Neural cell (in vitro differentiated cells): ENCODE data around the gene TMEM143. TPM values are rescaled to one million over a fixed set of nuclear protein-coding genes. Genes with fewer than 3 reads are reported as not detected.
A peak's percentile ranks its signal among the peaks of the same experiment; 100 is the strongest.

Experiments used
- H2AFZ ChIP-seq: fragments of 200-600, 300-800 bp; sonication (generic), shearing (Covaris generic); 2 replicates; pipeline ENCODE4 v1.6.0; 2014; ENCODE audit warnings: low read depth, mild to moderate bottlenecking, antibody characterized with exemption, low read length, moderate library complexity
- H3F3A ChIP-seq: fragments of 200-600 bp; shearing (Covaris generic); 2 replicates; pipeline ENCODE4 v1.6.1; 2016; ENCODE audit warnings: mild to moderate bottlenecking, moderate library complexity, mixed read lengths, antibody characterized with exemption, low read length; ENCODE audit not compliant: insufficient read depth, poor library complexity, severe bottlenecking
- H3K27ac ChIP-seq: fragments of 200-600, 300-800 bp; sonication (generic), shearing (Covaris generic); 2 replicates; pipeline ENCODE4 v1.5.1; 2014; ENCODE audit warnings: mild to moderate bottlenecking, low read length, moderate library complexity
- H3K27me3 ChIP-seq: fragments of 300-800, 200-600 bp; sonication (generic), shearing (Covaris generic); 2 replicates; pipeline ENCODE4 v1.6.0; 2014; ENCODE audit warnings: mild to moderate bottlenecking, low read depth, low read length, moderate library complexity; ENCODE audit not compliant: insufficient read depth
- H3K36me3 ChIP-seq: fragments of 300-800, 200-600 bp; sonication (generic), shearing (Covaris generic); 2 replicates; pipeline ENCODE4 v1.5.1; 2014; ENCODE audit warnings: mild to moderate bottlenecking, antibody characterized with exemption, low read length, moderate library complexity; ENCODE audit not compliant: insufficient read depth
- H3K4me2 ChIP-seq: fragments of 300-800, 200-600 bp; sonication (generic), shearing (Covaris generic); 2 replicates; pipeline ENCODE4 v1.6.0; 2014; ENCODE audit warnings: mild to moderate bottlenecking, low read length
- H3K4me3 ChIP-seq: fragments of 300-800, 200-600 bp; sonication (generic), shearing (Covaris generic); 2 replicates; pipeline ENCODE4 v1.5.1; 2014; ENCODE audit warnings: mild to moderate bottlenecking, low read length, moderate library complexity
- H3K79me2 ChIP-seq: fragments of 200-600 bp; shearing (Covaris generic); replicated peaks from 2 replicates; pipeline ENCODE4 v1.6.0; 2014; ENCODE audit warnings: mild to moderate bottlenecking, low read length, moderate library complexity; ENCODE audit not compliant: insufficient read depth
- H3K9ac ChIP-seq: fragments of 300-800, 200-600 bp; sonication (generic), shearing (Covaris generic); 2 replicates; pipeline ENCODE4 v1.6.1; 2016; ENCODE audit warnings: mild to moderate bottlenecking, low read length, mixed read lengths
- H3K9me2 ChIP-seq: fragments of 200-600 bp; shearing (Covaris generic); 2 replicates; pipeline ENCODE4 v1.6.1; 2016; ENCODE audit warnings: mild to moderate bottlenecking, low read length, mixed read lengths; ENCODE audit not compliant: insufficient read depth
- H3K9me3 ChIP-seq: fragments of 200-600, 300-800 bp; sonication (generic), shearing (Covaris generic); 2 replicates; pipeline ENCODE4 v1.6.1; 2016; ENCODE audit warnings: mild to moderate bottlenecking, mixed run types, low read length, moderate library complexity, mixed read lengths
- H4K20me1 ChIP-seq: fragments of 200-600 bp; shearing (Covaris generic); 2 replicates; pipeline ENCODE4 v1.6.1; 2016; ENCODE audit warnings: mild to moderate bottlenecking, mixed run types; ENCODE audit not compliant: insufficient read depth
- CTCF ChIP-seq: fragments of 450-650 bp; IDR thresholded peaks from 2 replicates; pipeline ENCODE4 v1.5.1; 2014; ENCODE audit warnings: antibody characterized with exemption, mild to moderate bottlenecking, moderate library complexity; ENCODE audit not compliant: poor library complexity, severe bottlenecking
- EP300 ChIP-seq: fragments of 450-650 bp; conservative IDR thresholded peaks from 2 replicates; pipeline ENCODE4 v1.6.1; 2014; ENCODE audit warnings: antibody characterized with exemption, mild to moderate bottlenecking, moderate library complexity; ENCODE audit not compliant: poor library complexity, severe bottlenecking
- EZH2 ChIP-seq: fragments of 200-600, 300-800 bp; shearing (Covaris generic), sonication (generic); IDR thresholded peaks from 2 replicates; pipeline ENCODE4 v1.6.1; 2014; ENCODE audit warnings: antibody characterized with exemption, low read length, borderline replicate concordance, mild to moderate bottlenecking; ENCODE audit not compliant: insufficient read depth, poor library complexity, severe bottlenecking
- MXI1 ChIP-seq: fragments of 450-650 bp; conservative IDR thresholded peaks from 2 replicates; pipeline ENCODE4 v1.6.1; 2014; ENCODE audit warnings: antibody characterized with exemption, mild to moderate bottlenecking; ENCODE audit not compliant: poor library complexity, severe bottlenecking
- POLR2AphosphoS5 ChIP-seq: IDR thresholded peaks from 2 replicates; pipeline ENCODE4 v1.6.1; 2012
- RAD21 ChIP-seq: fragments of 450-650 bp; conservative IDR thresholded peaks from 2 replicates; pipeline ENCODE4 v1.6.1; 2014; ENCODE audit warnings: antibody characterized with exemption, mild to moderate bottlenecking, moderate library complexity
- REST ChIP-seq: IDR thresholded peaks from 2 replicates; pipeline ENCODE4 v1.6.1; 2012; ENCODE audit warnings: borderline replicate concordance
- SMC3 ChIP-seq: fragments of 450-650 bp; conservative IDR thresholded peaks from 2 replicates; pipeline ENCODE4 v1.6.1; 2014; ENCODE audit warnings: antibody characterized with exemption, mild to moderate bottlenecking, moderate library complexity; ENCODE audit not compliant: poor library complexity
- TAF1 ChIP-seq: IDR thresholded peaks from 2 replicates; pipeline ENCODE4 v1.6.1; 2012; ENCODE audit warnings: low read depth
- polyA plus RNA-seq: library from polyadenylated mRNA; depleted of rRNA; stranded (reverse); fragments of >200 nt; gene quantifications from 2 replicates; pipeline ENCODE4 v1.2.3, GENCODE V29; 2014

The TMEM143 gene
- polyA plus RNA-seq, 1 donor from 2014 or later, result 4.2 TPM

- no peaks in the 10 kb centered on the region for H3K36me3 ChIP-seq
- TF ChIP-seq SMC3, result no peak
- H3K9me3 ChIP-seq, result no peaks in the 10 kb centered on the region
- H3K27ac ChIP-seq, result no peak overlapping the region
- H3K79me2 ChIP-seq, result no peaks in the 10 kb centered on the region
- no peak overlapping the region for H3K4me3 ChIP-seq
- H3K27me3 ChIP-seq, result no peaks in the 10 kb centered on the region
- no peaks in the 10 kb centered on the region for H3F3A ChIP-seq
- no peaks in the 10 kb centered on the region for H4K20me1 ChIP-seq
- H3K9me2 ChIP-seq, result no peaks in the 10 kb centered on the region
- no peak overlapping the region for H3K9ac ChIP-seq
- no peak overlapping the region for H2AFZ ChIP-seq
- no peak overlapping the region for H3K4me2 ChIP-seq
Observed at GRCh38 chr19:48338802-48339503, 24.8 kb downstream of the TMEM143 start.

GRCh38 chr19:48338253-48338755, 25.4 kb downstream of the TMEM143 start:
- Histone ChIP-seq H3F3A (no peaks in the 10 kb centered on the region), H3K27ac (no peak overlapping the region), H3K4me3 (no peak overlapping the region)

GRCh38 chr19:48333467-48334384, 30.0 kb downstream of the TMEM143 start:
- no peaks in the 10 kb centered on the region for H3K27me3 ChIP-seq
- H3F3A ChIP-seq, result no peaks in the 10 kb centered on the region
- H4K20me1 ChIP-seq, result no peaks in the 10 kb centered on the region
- H3K9me2 ChIP-seq, result no peaks in the 10 kb centered on the region
- peak overlapping the region; percentile 58 for H2AFZ ChIP-seq
- H3K36me3 ChIP-seq, result no peaks in the 10 kb centered on the region
- no peak overlapping the region for H3K4me2 ChIP-seq
- no peaks in the 10 kb centered on the region for H3K79me2 ChIP-seq
- H3K4me3 ChIP-seq, result peak overlapping the region; percentile 63
- H3K27ac ChIP-seq, result peak overlapping the region; percentile 60
- H3K9me3 ChIP-seq, result no peaks in the 10 kb centered on the region
- peak overlapping the region; percentile 53 for H3K9ac ChIP-seq
- TF ChIP-seq CTCF, result no peak
- TF ChIP-seq REST, result no peak
- no peak for TF ChIP-seq EP300
- TF ChIP-seq EZH2, result no peak
- no peak for TF ChIP-seq RAD21
- no peak for TF ChIP-seq SMC3

More at GRCh38 chr19:48338253-48338755, 25.4 kb downstream of the TMEM143 start:
- no peaks in the 10 kb centered on the region for H4K20me1 ChIP-seq
- no peaks in the 10 kb centered on the region for H3K9me2 ChIP-seq
- no peak overlapping the region for H2AFZ ChIP-seq
- no peaks in the 10 kb centered on the region for H3K36me3 ChIP-seq
- H3K79me2 ChIP-seq, result no peaks in the 10 kb centered on the region
- no peaks in the 10 kb centered on the region for H3K9me3 ChIP-seq
- no peak overlapping the region for H3K9ac ChIP-seq
- TF ChIP-seq EZH2 (no peak), POLR2AphosphoS5 (no peak), TAF1 (no peak), MXI1 (no peak), CTCF (no peak), SMC3 (no peak), EP300 (no peak)
- no peaks in the 10 kb centered on the region for H3K27me3 ChIP-seq
- no peak overlapping the region for H3K4me2 ChIP-seq
